IMR-90 (cell line): ENCODE results near the gene SDHB.

Experiments
- BHLHE40 ChIP-seq: fragments of 150-350 bp; IDR thresholded peaks from 2 replicates; pipeline ENCODE4 v1.6.1; 2016; ENCODE audit warnings: mild to moderate bottlenecking, low read depth, low read length
- CTCF ChIP-seq: conservative IDR thresholded peaks from 2 replicates; pipeline ENCODE4 v1.5.1; 2012; ENCODE audit warnings: mild to moderate bottlenecking, low read depth, low read length, improper control_type of control experiment
- MXI1 ChIP-seq: IDR thresholded peaks from 2 replicates; pipeline ENCODE4 v1.6.1; 2012; ENCODE audit warnings: low read depth, mild to moderate bottlenecking, low read length, moderate library complexity, borderline replicate concordance

- TF ChIP-seq CTCF = no peak
- no peak for TF ChIP-seq BHLHE40
- no peak for TF ChIP-seq MXI1
These were observed 2.7 kb upstream of the SDHB start for GRCh38 chr1:17056551-17056950.
